PC-9 (cell line): ENCODE results near the gene PCDHGC3. TPM values are rescaled to one million over a fixed set of nuclear protein-coding genes. Genes with fewer than 3 reads are reported as not detected.

ENCODE experiments used
- BruUV-seq: library from RNA; stranded (reverse); fragments of 400-500 nt; replicated peaks from 2 replicates; lab custom pipeline; 2021; lab: Mats Ljungman, UMichigan
- CTCF ChIA-PET: fragments of 300-600 bp; sonication (Branson Sonifier 250); formaldehyde crosslinking; loops from one replicate; lab custom pipeline; 2022; ENCODE audit warnings: antibody characterized with exemption; lab: Charles Lee
- POLR2A ChIA-PET: fragments of 300-600 bp; sonication (Branson Sonifier 250); formaldehyde crosslinking; loops from one replicate; lab custom pipeline; 2022; ENCODE audit warnings: antibody characterized with exemption; ENCODE audit not compliant: unreplicated experiment; lab: Charles Lee
- DNase-seq, 2 experiments: peaks; one replicate each; pipeline versions ENCODE4 v3.0.0 to v3.0.0-alpha.2; 2015 to 2022; ENCODE audit warnings: mixed read lengths in 1 of 2
- H2AFZ ChIP-seq: fragments of 200-600 bp; sonication (generic); 2 replicates; pipeline ENCODE4 v1.8.1; 2017; ENCODE audit warnings: antibody characterized with exemption
- H3F3A ChIP-seq: fragments of 200-600 bp; sonication (generic); 2 replicates; pipeline ENCODE4 v1.8.1; 2017; ENCODE audit warnings: antibody characterized with exemption, mild to moderate bottlenecking, low read depth; ENCODE audit not compliant: insufficient read depth
- H3K27ac ChIP-seq: fragments of 200-600 bp; sonication (generic); 2 replicates; pipeline ENCODE4 v1.6.1; 2016; ENCODE audit warnings: mixed run types
- H3K27me3 ChIP-seq: fragments of 200-600 bp; sonication (generic); 2 replicates; pipeline ENCODE4 v1.6.1; 2016; ENCODE audit warnings: low read depth, mixed run types; ENCODE audit not compliant: insufficient read depth
- H3K36me3 ChIP-seq: fragments of 200-600 bp; sonication (generic); 2 replicates; pipeline ENCODE4 v1.6.1; 2016; ENCODE audit warnings: low read depth, mixed run types
- H3K4me1 ChIP-seq: fragments of 200-600 bp; sonication (generic); replicated peaks from 2 replicates; pipeline ENCODE4 v1.6.1; 2016; ENCODE audit warnings: mixed run types; ENCODE audit not compliant: insufficient read depth
- H3K4me2 ChIP-seq: fragments of 200-600 bp; sonication (generic); 2 replicates; pipeline ENCODE4 v1.6.1; 2017; ENCODE audit warnings: mixed run types
- H3K4me3 ChIP-seq: fragments of 200-600 bp; sonication (generic); 2 replicates; pipeline ENCODE4 v1.6.1; 2016; ENCODE audit warnings: mixed run types
- H3K79me2 ChIP-seq: fragments of 200-600 bp; sonication (generic); 2 replicates; pipeline ENCODE4 v1.6.1; 2017; ENCODE audit warnings: low read depth, mixed run types
- H3K9me2 ChIP-seq: fragments of 200-600 bp; sonication (generic); 2 replicates; pipeline ENCODE4 v1.8.1; 2017; ENCODE audit warnings: mild to moderate bottlenecking; ENCODE audit not compliant: insufficient read depth
- H3K9me3 ChIP-seq: fragments of 200-600 bp; sonication (generic); 2 replicates; pipeline ENCODE4 v1.8.1; 2016; ENCODE audit warnings: low read depth; ENCODE audit not compliant: insufficient read depth
- H4K20me1 ChIP-seq: fragments of 200-600 bp; sonication (generic); 2 replicates; pipeline ENCODE4 v1.8.1; 2017; ENCODE audit not compliant: insufficient read depth
- CTCF ChIP-seq: fragments of 200-600 bp; sonication (generic); conservative IDR thresholded peaks from 2 replicates; pipeline ENCODE4 v1.6.1; 2017; ENCODE audit warnings: mixed run types, antibody characterized with exemption, mild to moderate bottlenecking, moderate library complexity
- EZH2 ChIP-seq: fragments of 200-600 bp; sonication (generic); IDR thresholded peaks from 2 replicates; pipeline ENCODE4 v1.8.0; 2017; ENCODE audit warnings: antibody characterized with exemption, low read depth
- intact Hi-C: fragments of 100-400 bp; cut with micrococcal nuclease; formaldehyde crosslinking; loops from one replicate; pipeline ENCODE4 v1.10.0; 2022; ENCODE audit not compliant: unreplicated experiment
- total RNA-seq: library from RNA; stranded (reverse); gene quantifications from 2 replicates; pipeline ENCODE4 v1.2.3, GENCODE V29; 2021

Gene PCDHGC3
- total RNA-seq, 1 experiment from 2014 or later, result 0.50 TPM

- no peak overlapping the region for H2AFZ ChIP-seq
- peaks cover 26% of the 10 kb centered on the region; the same call in 1 of the 2 replicates for H3K36me3 ChIP-seq
- TF ChIP-seq CTCF (no peak), EZH2 (no peak)
- H4K20me1 ChIP-seq, result no peaks in the 10 kb centered on the region
- peaks cover 25% of the 10 kb centered on the region for H3K4me1 ChIP-seq
- H3K4me3 ChIP-seq, result no peak overlapping the region
- POLR2A ChIA-PET, result no interaction called here
- H3K4me2 ChIP-seq, result no peak overlapping the region
- CTCF ChIA-PET, result no interaction called here
- no TSS peak for BruUV-seq
- no peak for DNase-seq
- intact Hi-C loops, result no loop called here
- H3K9me2 ChIP-seq, result no peaks in the 10 kb centered on the region
- H3K79me2 ChIP-seq, result no peaks in the 10 kb centered on the region
- peaks cover 33% of the 10 kb centered on the region for H3F3A ChIP-seq
- no peak overlapping the region for H3K27ac ChIP-seq
- H3K9me3 ChIP-seq, result no peaks in the 10 kb centered on the region; the same call in 1 of the 2 replicates
- no peaks in the 10 kb centered on the region for H3K27me3 ChIP-seq
These were observed 40.3 kb downstream of the PCDHGC3 start for GRCh38 chr5:141515946-141516671.

GRCh38 chr5:141516672-141517025, 40.9 kb downstream of the PCDHGC3 start:
- H3K4me3 ChIP-seq, result no peak overlapping the region
- peaks cover 38% of the 10 kb centered on the region for H3F3A ChIP-seq
- TF ChIP-seq CTCF (no peak), EZH2 (no peak)
- no peak for DNase-seq
- H4K20me1 ChIP-seq, result no peaks in the 10 kb centered on the region
- no peaks in the 10 kb centered on the region for H3K79me2 ChIP-seq
- H3K27me3 ChIP-seq, result no peaks in the 10 kb centered on the region
- BruUV-seq, result no TSS peak
- no peaks in the 10 kb centered on the region for H3K9me2 ChIP-seq
- CTCF ChIA-PET, result no interaction called here
- H3K27ac ChIP-seq, result no peak overlapping the region
- peaks cover 29% of the 10 kb centered on the region for H3K4me1 ChIP-seq
- H3K4me2 ChIP-seq, result no peak overlapping the region
- H2AFZ ChIP-seq, result no peak overlapping the region
- POLR2A ChIA-PET, result no interaction called here
- intact Hi-C loops, result no loop called here
- peaks cover 26% of the 10 kb centered on the region; the same call in 1 of the 2 replicates for H3K36me3 ChIP-seq
- no peaks in the 10 kb centered on the region; the same call in 1 of the 2 replicates for H3K9me3 ChIP-seq

GRCh38 chr5:141517312-141517711, 41.5 kb downstream of the PCDHGC3 start:
- Histone ChIP-seq H3K9me3 (no peaks in the 10 kb centered on the region; the same call in 1 of the 2 replicates), H3K4me2 (no peak overlapping the region), H2AFZ (no peak overlapping the region), H3K9me2 (no peaks in the 10 kb centered on the region), H3K27me3 (no peaks in the 10 kb centered on the region), H3K4me1 (peaks cover 36% of the 10 kb centered on the region), H3K36me3 (peaks cover 26% of the 10 kb centered on the region; the same call in 1 of the 2 replicates), H3K79me2 (no peaks in the 10 kb centered on the region), H3K27ac (no peak overlapping the region), H4K20me1 (no peaks in the 10 kb centered on the region), H3F3A (peaks cover 45% of the 10 kb centered on the region), H3K4me3 (no peak overlapping the region)
- CTCF ChIA-PET, result interaction anchor here (0.7 kb wide), 2 partner anchors 296 to 442 kb away, joined by 3 to 20 read pairs; no protein-coding TSS in a partner anchor
- TF ChIP-seq CTCF, result no peak
- no peak for TF ChIP-seq EZH2
- intact Hi-C loops, result no loop called here
- no TSS peak for BruUV-seq
- DNase-seq, result no peak
- POLR2A ChIA-PET, result no interaction called here
